BJ (cell line): ENCODE results near the gene AP3S1. TPM values are rescaled to one million over a fixed set of nuclear protein-coding genes. Genes with fewer than 3 reads are reported as not detected.

Source experiments
- CTCF ChIA-PET: fragments of 350-600 bp; formaldehyde crosslinking; extraction: SDS; loops from one replicate; lab custom pipeline; 2021; ENCODE audit warnings: antibody characterized with exemption, inconsistent platforms; lab: Yijun Ruan, JAX
- POLR2A ChIA-PET: fragments of 300-600 bp; sonication (Branson Sonifier 250); formaldehyde crosslinking; extraction: SDS; loops from one replicate; lab custom pipeline; 2021; ENCODE audit warnings: antibody characterized with exemption; lab: Charles Lee
- DNase-seq: peaks from one replicate; pipeline ENCODE4 v3.0.0-alpha.2; 2011; ENCODE audit warnings: low read depth
- H3K27me3 ChIP-seq: 2 replicates; pipeline ENCODE4 v1.6.0; 2011; ENCODE audit warnings: low read length; ENCODE audit not compliant: control insufficient read depth, insufficient read depth
- H3K36me3 ChIP-seq: 2 replicates; pipeline ENCODE4 v1.5.1; 2011; ENCODE audit warnings: low read length; ENCODE audit not compliant: control insufficient read depth, insufficient read depth
- H3K4me3 ChIP-seq: 2 replicates; pipeline ENCODE4 v1.5.1; 2011; ENCODE audit warnings: low read depth, mild to moderate bottlenecking, control low read depth, low read length
- polyA plus RNA-seq: library from polyadenylated mRNA; depleted of rRNA; stranded (reverse); fragments of >200 nt; gene quantifications from 2 replicates; pipeline ENCODE4 v1.2.3, GENCODE V29; 2011
- TF ChIP-seq, protein P1 (sequence below): IDR thresholded peaks from 2 replicates; pipeline ENCODE4 v1.5.1; 2011; ENCODE audit warnings: low read depth, mild to moderate bottlenecking, control low read depth, inconsistent platforms, low read length, moderate library complexity; ENCODE audit not compliant: insufficient read depth

Gene AP3S1
- polyA plus RNA-seq, 1 experiment = 27.6 TPM

DNA sequence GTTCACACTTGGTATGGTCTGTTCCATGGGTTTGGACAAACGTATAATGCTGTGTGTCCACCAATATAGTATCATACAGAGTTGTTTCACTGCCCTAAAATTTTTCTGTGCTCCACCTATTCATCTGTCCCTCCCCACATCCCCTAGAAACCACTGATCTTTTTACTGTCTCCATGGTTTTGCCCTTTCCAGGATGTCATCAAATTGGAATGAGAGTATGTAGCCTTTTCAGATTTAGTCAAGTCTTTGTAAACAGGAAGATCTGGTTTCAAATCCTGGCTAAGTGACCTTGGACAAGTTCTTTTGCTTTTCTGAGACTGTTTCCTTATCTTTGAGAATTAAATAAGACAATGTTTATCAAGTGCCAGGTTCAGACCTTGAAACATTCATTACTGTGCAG is 107.4 kb downstream of the AP3S1 start:
- no peaks in the 10 kb centered on the region for H3K36me3 ChIP-seq
- TF ChIP-seq, protein P1, sequence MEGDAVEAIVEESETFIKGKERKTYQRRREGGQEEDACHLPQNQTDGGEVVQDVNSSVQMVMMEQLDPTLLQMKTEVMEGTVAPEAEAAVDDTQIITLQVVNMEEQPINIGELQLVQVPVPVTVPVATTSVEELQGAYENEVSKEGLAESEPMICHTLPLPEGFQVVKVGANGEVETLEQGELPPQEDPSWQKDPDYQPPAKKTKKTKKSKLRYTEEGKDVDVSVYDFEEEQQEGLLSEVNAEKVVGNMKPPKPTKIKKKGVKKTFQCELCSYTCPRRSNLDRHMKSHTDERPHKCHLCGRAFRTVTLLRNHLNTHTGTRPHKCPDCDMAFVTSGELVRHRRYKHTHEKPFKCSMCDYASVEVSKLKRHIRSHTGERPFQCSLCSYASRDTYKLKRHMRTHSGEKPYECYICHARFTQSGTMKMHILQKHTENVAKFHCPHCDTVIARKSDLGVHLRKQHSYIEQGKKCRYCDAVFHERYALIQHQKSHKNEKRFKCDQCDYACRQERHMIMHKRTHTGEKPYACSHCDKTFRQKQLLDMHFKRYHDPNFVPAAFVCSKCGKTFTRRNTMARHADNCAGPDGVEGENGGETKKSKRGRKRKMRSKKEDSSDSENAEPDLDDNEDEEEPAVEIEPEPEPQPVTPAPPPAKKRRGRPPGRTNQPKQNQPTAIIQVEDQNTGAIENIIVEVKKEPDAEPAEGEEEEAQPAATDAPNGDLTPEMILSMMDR = no peak
- no peaks in the 10 kb centered on the region for H3K27me3 ChIP-seq
- H3K4me3 ChIP-seq = no peak overlapping the region
- CTCF ChIA-PET = interaction anchor here (0.6 kb wide), 1 partner anchor 375 kb away, joined by 3 read pairs; no protein-coding TSS in a partner anchor
- POLR2A ChIA-PET = no interaction called here
- no peak for DNase-seq

DNA sequence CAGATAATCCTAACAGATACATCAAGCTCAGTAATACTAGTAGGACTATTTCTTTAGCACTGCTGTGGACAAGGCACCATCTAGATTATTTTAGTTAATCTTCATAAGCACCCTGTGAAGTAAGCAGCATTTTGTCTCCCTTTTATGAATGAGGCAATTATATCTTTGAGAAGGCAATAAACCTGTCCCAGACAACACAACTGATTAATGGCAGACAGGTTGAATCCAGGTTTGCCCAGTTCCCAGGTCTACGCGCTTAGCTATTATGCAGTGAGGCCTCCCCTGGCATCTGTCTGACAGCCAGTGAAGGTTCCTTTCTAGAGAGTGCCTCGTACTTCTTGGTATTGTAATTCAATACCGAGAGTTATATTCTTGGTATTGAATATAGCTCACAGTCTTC is 110.9 kb downstream of the AP3S1 start:
- CTCF ChIA-PET = interaction anchor here (1.0 kb wide), 1 partner anchor 12 kb away, joined by 3 read pairs; no protein-coding TSS in a partner anchor
- H3K27me3 ChIP-seq = no peaks in the 10 kb centered on the region
- no peaks in the 10 kb centered on the region for H3K36me3 ChIP-seq
- TF ChIP-seq, protein P1 = no peak
- POLR2A ChIA-PET = no interaction called here
- DNase-seq = no peak
- H3K4me3 ChIP-seq = no peak overlapping the region

DNA sequence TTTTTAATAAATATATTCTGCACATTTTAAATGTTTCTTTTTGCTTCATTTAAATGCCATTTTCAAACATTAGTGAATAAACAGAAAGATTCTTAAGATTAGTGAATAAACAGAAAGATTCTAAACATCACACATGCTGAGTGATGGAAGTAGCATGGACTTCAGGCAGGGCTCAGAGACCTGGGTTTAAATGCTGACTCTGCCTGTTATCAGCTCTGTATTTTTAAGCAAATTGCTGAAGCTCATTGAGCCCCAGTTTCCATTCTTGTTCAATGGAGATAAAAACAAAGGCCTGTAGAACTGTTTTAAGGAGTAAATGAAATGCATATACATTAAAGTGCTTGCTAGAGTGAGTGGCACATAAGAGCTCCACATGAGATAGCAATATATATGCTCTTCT is 112.4 kb downstream of the AP3S1 start:
- CTCF ChIA-PET = no interaction called here

GRCh38 chr5:115956957-115957356 is 115.2 kb downstream of the AP3S1 start:
- DNase-seq = no peak
- ChIA-PET POLR2A (no interaction called here), CTCF (no interaction called here)
- Histone ChIP-seq H3K36me3 (no peaks in the 10 kb centered on the region), H3K4me3 (no peak overlapping the region), H3K27me3 (no peaks in the 10 kb centered on the region)
- TF ChIP-seq, protein P1 = no peak

More for the DNA sequence above, 112.4 kb downstream of the AP3S1 start:
- TF ChIP-seq, protein P1 = no peak
- no peak overlapping the region for H3K4me3 ChIP-seq
- POLR2A ChIA-PET = no interaction called here
- DNase-seq = no peak
- H3K27me3 ChIP-seq = no peaks in the 10 kb centered on the region
- H3K36me3 ChIP-seq = no peaks in the 10 kb centered on the region

DNA sequence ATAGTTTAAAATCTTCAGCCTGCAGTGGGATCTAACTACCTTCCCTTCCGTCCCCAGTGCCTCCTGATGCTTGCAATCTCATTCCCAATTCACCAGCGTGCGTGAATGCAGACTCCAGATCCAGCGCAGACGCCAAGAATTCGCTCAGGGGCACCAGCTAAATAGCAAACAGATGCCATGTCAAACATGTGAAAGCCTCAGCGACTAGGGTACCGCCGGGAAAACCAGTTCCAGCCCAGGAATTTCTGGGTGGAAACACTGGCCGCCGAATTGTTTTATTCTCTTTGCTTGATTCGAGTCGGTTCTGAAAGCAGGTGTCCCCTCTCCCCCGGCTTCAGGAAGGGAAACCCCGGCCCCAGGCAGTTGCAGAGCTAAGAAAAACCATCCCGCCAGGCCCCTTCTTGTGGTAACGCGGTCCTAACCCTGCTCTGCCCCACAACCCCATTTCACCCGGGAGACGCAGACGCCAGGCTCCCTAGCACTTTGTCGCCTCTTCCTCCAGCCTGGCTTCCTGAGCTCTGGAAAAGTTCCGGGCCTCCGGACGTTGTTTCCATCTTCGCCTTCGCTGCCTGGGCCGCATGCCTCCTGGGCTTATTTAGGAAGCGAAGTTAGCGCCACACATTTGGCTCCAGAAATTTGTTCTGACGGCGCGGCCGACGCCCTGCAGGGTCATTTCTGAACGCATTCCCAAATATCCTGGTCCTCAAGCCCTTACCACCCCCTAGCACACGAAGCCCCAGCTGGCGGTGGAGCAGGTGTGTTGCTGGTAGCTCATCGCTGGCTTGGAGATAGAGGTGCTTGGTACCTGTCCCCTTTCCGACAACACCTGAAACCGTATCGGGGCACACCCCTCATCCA is 119.9 kb downstream of the AP3S1 start:
- peak overlapping the region; percentile 21 for H3K4me3 ChIP-seq
- ChIA-PET CTCF (interaction anchor here (0.5 to 1.7 kb wide), 5 partner anchors 15 to 526 kb away, joined by 3 to 5 read pairs (median 4); no protein-coding TSS in a partner anchor), POLR2A (no interaction called here)

More for the DNA sequence above, 119.9 kb downstream of the AP3S1 start:
- DNase-seq = no peak
- no peaks in the 10 kb centered on the region for H3K36me3 ChIP-seq
- peaks cover 7% of the 10 kb centered on the region; the same call in 1 of the 2 replicates for H3K27me3 ChIP-seq
- TF ChIP-seq, protein P1 = no peak
